ENCODE measurements around the gene NOL4L. TPM values are rescaled to one million over a fixed set of nuclear protein-coding genes. Genes with fewer than 3 reads are reported as not detected.
"Not testable (repeated sequence)": the region's sequence is repeated elsewhere in the genome, so short reads cannot be mapped to it uniquely, and the experiment has no call there.

The NOL4L gene
- polyA plus RNA-seq, 5 donors: 31.0 to 41.4 (median 39.2) TPM

DNA sequence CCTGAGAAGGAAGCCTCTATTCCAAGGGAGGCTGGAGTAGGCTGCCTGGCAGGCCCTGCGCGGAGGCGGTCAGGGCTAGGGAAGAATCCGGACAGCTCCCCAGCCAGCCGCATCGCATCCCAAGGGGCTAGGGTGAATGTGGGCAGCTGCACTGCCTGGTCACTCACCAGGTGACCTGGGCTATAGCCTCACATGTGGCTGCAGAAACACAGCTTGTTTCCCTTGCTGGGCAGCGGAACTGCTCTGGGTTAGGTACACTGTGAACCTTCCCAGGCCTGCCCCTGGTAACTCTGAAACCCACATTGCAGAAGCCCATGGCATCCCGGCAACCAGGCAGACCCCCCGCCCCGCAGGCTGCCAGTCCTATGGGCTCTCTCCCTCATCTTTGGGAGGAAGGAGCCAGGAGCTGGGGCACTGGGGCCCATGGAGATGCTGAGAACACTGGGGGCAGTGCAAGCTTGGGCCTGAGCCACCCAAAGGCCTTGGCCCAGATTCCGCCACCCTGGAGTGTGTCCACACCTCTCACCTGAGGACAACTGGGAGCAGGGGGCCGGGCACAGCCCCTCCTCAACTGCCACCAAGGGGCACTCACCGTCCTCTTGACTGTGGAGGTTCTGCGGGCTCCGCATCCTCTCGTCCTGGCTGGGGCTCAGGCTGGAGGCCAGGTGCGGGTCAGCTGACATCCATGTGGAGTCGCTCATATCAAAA, 111.0 kb downstream of the NOL4L start:
- no peak for DNase-seq

- DNase-seq: no peak
Observed at GRCh38 chr20:32473231-32474008, 111.7 kb downstream of the NOL4L start.

DNA sequence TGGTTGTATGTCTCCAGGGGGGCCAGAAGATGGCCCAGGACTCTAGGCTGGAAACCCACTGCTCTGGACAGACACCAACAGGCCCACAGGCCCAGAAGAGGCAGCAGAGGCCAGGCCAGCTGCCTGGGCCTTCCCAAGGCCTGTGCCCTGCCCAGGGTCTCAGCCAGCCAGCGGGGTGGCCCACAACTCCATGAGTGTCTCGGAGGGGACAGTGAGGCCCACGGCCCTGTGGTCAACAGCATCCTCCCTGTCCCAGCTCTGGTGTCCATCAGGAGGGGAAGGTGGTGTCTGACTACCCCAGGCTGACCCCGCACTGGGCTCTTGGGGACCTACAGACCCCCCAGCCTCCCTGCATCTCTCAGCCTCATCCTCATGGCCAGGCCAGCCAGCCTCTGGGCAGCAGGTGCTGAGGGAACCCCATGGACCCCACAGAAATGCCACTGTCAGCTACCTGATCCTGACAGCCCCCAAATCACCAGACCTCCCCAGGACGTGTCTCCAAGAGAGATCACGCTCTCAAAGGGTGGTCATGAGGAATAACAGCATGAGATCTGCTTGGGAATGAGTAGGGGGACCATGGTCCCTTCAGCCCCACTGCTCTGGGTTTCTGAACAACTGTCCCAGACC, 112.4 kb downstream of the NOL4L start:
- DNase-seq: no peak

GRCh38 chr20:32470940-32471339, 114.2 kb downstream of the NOL4L start:
- DNase-seq: no peak

DNA sequence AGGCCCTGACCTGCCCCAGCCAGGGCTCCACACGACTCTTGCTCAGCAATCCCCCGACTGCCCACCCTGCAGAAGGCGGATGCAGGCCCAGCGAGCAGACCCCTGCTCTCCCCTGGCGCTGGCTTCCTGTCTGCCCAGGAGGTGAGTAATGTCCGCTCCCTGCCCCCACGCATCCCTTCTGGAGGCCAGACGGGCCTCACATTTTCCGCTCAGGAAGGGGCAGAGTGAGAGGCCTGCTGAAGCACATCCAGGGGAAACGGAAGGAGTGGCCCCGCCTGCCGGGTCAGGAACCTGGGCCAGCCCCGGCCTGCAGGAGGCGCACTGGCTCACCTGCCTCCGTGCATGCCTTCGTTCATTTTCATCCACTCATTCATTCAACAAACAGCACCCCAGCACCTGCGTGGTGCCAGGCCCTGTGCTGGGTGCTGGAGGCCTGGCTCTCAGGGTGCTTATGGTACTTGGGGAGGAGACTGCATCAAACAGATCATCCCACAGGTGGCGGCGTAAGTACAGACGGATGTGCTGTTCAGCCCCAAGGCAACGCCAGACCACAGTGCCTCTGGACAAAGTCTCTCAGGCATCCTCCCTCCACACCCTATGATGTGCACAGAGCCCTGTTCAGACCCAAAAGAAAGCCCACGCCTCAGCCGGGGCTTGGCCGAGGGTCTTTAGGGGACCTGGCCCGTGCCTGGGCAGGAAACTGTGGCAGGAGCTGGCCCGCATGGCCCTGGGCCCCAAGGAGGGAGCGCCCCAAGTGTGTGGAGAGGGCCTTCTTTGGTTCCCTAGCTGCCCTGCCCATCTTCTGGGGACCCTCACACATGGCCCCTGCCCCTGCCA, 114.9 kb downstream of the NOL4L start:
- DNase-seq: no peak

DNA sequence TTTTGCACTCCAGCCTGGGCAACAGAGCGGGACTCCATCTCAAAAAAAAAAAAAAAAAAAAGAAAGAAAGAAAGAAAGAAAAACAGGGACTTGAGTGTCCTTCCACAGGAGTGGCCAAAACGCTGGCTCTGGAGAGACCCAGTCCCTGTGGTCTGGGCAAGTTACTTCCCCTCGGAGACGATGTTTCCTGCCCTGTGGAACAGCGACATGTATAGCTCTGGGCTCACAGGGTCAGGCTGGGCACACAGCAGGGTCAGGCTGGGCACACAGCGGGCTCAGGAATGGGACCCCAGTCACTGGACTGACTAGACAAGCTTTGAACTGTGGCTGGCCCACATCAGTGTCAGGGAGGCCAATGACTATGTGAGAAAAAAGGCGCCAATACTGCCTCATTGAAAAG, 116.3 kb downstream of the NOL4L start:
- DNase-seq: no peak

GRCh38 chr20:32468313-32468640, 116.9 kb downstream of the NOL4L start:
- no peak for DNase-seq

GRCh38 chr20:32467506-32468312, 117.4 kb downstream of the NOL4L start:
- no peak for DNase-seq

DNA sequence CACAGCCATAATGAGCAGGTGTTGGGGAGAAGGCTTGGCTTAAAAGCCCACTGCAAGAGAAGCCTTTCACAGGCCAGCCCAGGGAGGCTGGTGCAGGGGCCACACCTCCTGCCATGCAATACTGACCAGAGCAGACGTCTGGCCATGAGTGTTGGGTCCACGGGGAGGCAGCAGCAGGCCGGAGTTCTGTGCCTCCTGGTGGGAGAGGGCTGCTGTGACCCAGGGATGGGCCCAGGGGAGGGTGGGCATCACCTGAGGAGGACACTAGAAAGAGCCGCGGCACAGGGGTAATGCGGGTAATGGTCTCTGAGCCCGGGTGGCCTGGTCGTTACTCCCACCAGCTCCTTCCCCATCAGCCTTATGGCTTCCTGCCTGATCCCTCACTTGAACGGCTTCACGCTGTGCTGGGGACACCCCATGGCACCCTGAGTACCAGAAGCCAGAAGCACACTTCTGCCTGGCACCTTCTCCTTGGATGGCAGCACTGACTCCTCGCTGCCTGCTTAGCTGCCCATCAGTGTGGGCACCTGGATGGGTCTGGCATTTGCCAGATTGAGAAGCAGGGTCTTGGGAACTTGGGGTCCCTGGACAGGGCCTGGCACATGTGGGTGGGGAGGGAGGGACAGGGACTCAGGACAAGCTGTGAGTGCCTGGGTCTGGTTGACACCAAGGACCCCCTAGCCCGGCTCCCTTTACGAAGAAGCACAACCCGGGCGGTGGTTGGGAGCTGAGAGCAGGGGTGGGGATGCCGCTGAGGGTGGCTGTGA, 118.2 kb downstream of the NOL4L start:
- no peak for DNase-seq

DNA sequence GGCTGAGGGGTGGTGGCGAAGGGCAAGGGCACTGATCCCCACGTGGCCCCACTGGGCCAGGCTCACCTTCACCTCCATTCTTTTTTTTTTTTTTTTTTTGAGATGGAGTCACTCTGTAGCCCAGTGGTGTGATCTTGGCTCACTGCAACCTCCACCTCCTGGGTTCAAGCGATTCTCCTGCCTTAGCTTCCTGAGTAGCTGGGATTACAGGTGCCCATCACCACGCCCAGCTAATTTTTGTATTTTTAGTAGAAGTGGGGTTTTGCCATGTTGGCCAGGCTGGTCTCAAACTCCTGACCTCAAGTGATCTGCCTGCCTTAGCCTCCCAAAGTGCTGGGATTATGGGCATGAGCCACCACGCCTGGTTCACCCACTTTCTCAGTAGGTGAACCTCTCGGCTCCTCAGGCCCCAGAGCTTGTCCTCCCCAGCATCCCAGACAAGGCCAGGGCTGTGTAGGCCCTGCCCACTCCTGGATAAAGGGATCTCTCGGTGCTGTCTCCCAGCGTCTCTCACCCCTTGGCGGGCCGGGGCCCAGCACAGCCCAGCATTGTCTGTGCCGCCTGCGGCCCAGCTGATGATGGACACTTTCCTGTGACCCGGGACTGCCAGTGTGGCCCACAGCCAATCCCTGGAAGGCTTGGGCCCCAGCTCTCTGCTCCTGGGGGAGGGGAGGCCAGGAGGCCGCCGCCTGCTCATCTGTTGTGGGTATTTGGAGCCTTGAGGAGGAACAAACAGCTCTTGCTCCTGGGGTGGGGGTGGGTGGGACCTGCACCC, 119.0 kb downstream of the NOL4L start:
- DNase-seq: not testable (repeated sequence)

DNA sequence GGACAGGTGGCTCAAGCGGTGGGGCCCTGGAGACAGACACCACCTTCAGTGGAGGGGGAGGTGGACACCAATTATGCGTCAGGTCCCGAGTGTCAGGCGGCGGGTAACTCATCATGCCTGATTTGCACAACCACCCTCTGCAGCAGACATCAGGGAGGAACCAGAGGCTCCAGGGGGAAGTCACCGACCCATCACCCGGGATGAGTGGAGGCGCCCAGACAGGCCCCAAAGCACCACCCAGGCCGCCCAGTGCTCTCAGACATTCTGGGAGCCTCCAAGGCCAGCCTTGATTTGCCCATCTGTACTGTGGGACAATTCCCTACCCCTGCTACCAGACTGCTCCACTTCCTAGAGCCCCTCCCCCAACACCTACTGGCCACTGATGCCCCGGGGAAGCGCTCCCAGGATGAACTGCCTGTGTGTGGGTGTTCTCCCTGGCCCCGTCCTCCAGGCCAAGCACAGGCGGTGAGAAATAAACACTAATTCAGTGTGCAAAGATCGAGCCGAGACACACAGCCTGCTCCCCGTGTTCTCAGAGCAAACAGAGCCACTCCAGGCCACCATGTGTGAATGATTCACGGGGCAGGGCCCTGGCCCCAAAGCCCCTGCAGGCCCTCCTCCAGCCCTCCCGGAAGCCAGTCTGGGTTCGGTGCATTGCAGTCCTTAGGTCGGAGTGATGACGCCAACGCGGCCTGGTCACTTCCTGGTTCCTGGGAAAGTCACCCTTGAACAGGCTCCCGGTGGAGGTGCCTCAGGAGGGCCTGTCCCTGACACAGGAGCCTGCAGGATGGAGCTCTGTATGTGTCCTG, 119.8 kb downstream of the NOL4L start:
- DNase-seq: no peak

DNA sequence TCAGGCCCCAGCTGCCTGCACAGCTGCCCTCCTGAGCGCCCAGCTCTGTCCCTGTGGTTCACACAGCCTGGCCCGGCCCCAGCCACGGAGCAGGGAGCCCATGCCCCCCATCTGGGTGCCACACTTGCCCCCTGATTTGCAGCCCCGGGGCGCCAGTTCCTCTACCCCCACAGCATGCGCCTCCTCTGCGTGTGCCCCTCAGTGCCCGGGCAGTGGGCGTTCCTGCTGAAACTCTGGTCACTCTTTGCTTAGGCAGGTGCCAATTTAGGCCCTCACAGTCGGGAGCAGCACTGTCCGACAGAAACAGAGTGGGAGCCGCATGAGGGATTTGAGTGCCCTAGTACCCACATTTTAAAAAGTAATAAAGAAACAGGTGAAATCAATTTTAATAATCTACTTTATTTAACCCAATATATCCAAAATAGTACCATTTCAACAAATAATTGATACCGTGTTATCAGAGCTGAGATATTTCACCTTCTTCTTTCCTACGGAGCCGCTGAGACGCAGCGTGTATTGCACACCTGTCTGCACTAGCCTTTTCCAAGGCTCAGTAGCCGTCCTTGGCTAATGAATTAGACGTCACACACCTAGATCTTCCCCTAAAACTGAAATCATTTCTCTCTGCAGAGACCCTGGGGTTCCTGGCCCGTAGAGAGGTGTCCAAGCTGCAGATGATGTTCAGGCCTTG, 120.6 kb downstream of the NOL4L start:
- DNase-seq: no peak

DNA sequence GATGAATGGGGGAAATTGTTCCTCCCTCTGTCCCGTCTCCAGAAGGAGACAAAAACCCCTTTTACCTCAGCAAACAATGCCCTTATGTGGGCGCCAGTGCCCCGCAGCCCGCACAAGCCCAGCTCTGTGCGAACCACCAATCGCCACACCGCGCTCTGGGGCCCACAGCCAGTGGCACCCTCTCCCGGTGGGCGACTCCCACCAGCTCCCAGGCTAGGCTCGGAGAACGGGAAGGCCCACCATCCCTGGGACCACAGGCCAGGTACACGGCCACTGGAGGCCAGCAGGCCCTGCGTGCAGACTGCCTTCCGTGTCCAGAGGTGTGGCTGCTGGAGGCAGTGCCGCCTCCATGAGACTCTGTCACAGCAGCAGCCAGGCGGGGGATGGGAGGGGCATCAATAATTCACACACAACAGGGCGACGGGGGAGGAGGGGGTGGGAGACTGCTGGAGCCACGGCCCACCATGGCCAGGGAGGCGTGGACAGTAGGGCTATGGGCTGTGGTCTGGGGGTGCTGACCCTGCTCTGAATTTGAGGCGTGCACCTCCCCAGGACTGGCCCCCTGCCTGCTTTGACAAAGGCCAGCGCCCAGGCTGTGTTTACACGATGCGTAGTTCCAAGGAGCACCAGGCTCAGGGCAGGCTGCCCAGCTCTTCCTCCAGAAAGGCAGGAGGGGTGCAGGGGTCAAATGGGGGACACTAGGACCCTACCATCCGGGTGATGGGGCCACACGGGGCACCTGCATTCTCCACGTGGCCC, 121.3 kb downstream of the NOL4L start:
- DNase-seq: no peak

DNA sequence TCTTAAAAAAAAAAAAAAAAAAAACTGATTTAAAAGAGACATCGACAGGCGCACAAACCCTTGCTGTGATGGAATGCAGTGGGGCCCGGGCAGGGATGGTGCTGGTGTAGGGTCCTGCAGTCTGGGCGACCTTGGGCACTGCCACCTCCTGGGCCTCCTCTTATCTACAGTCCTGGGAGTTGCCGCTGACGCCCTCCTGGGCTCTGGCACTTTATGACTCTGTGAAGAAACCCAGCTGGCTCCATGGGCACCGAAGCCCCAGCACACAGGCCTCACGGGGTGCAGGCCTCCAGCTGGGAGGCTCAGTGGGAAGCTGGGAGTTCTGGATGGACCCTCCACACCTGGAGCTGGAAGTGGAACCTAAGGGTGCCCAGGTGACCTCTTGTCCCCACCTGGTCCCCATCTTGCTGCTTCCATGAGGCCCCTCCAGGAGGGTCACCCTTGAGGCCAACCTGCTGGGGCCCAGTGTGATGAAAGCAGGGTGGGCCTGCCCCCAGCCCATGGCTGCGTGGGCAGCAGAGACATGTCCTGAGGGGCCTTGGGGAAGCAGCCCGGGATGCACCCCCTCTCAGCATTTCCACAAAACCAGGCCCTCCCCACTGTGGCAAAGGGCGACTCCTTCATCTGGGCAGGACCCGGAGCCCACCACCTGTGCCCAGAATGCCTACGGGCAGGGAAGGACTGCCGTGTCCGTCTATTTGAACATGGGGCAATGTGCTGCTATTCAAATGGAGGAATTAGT, 122.1 kb downstream of the NOL4L start:
- no peak for DNase-seq

GRCh38 chr20:32461836-32462600, 123.1 kb downstream of the NOL4L start:
- no peak for DNase-seq

Measured in right lung (tissue), 5 donors.